Type B pancreatic cell (in vitro differentiated cells): ENCODE measurements around the gene TTLL12. TPM values are rescaled to one million over a fixed set of nuclear protein-coding genes. Genes with fewer than 3 reads are reported as not detected.

ENCODE experiments used
- DNase-seq: peaks from one replicate; pipeline ENCODE4 v3.0.0; 2021; ENCODE audit warnings: mixed read lengths; ENCODE audit not compliant: unreplicated experiment; ENCODE audit errors: extremely low spot score
- H3K27ac Mint-ChIP-seq: 2 replicates; pipeline ENCODE4 v1.8.0; 2021; ENCODE audit warnings: mild to moderate bottlenecking, mixed read lengths
- H3K27me3 Mint-ChIP-seq: 2 replicates; pipeline ENCODE4 v1.8.0; 2021; ENCODE audit warnings: mixed read lengths
- H3K36me3 Mint-ChIP-seq: 2 replicates; pipeline ENCODE4 v1.8.0; 2021; ENCODE audit warnings: mixed read lengths
- H3K4me1 Mint-ChIP-seq: one replicate; pipeline ENCODE4 v1.8.0; 2021; ENCODE audit warnings: mixed read lengths; ENCODE audit not compliant: unreplicated experiment
- H3K4me3 Mint-ChIP-seq: 2 replicates; pipeline ENCODE4 v1.8.0; 2021; ENCODE audit warnings: mild to moderate bottlenecking, mixed read lengths
- H3K9me3 Mint-ChIP-seq: 2 replicates; pipeline ENCODE4 v1.8.0; 2021; ENCODE audit warnings: mixed read lengths
- total RNA-seq: library from RNA; stranded (reverse); gene quantifications from 2 replicates; pipeline ENCODE4 v1.2.1, GENCODE V29; 2021; ENCODE audit warnings: low replicate concordance
- TF ChIP-seq, protein P1 (sequence below): fragments of 200-600 bp; sonication (generic); conservative IDR thresholded peaks from 2 replicates; pipeline ENCODE4 v1.5.0; 2021; ENCODE audit warnings: antibody characterized with exemption, mild to moderate bottlenecking

Gene TTLL12
- total RNA-seq, 1 donor from 2014 or later, result 57.3 TPM

DNA sequence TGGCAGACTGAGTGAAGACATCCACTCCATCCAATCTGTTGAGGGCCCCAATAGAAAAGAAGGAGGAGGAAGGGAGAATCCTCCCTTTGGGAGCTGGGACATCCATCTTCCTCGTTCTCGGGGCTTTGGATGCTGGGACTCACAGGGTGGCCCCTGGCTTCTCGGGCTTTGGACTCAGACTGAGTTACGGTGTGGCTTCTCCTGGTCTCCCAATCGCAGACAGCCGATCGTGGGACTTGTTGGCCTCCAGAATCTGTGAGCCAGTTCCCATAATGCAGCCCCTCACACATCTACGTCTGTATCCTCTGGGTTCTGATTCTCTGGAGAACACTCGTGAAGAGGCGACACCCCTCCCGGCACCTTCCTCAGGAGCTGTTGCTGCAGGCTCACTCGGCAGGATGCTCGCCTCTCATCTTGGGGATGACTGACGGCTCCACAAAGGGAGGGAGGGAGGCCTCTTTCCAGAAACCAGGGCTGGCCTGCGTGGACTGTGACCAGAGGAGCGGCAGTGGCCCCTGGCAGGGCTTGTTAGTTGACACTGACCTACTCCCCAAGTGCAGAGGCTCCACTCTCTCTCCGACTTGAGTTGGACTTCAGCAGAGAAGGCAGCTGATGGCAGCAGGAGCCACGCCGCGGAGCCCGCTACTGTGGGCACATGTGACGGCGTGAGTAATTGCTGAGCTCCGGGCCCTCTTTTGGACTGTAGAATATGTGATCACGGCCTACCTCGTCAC lies 14.7 kb upstream of the TTLL12 start:
- Mint-ChIP-seq H3K4me3 (no peak overlapping the region), H3K27ac (no peak overlapping the region), H3K4me1 (peaks cover 4% of the 10 kb centered on the region), H3K36me3 (no peaks in the 10 kb centered on the region), H3K9me3 (no peaks in the 10 kb centered on the region), H3K27me3 (no peaks in the 10 kb centered on the region)
- TF ChIP-seq, protein P1, sequence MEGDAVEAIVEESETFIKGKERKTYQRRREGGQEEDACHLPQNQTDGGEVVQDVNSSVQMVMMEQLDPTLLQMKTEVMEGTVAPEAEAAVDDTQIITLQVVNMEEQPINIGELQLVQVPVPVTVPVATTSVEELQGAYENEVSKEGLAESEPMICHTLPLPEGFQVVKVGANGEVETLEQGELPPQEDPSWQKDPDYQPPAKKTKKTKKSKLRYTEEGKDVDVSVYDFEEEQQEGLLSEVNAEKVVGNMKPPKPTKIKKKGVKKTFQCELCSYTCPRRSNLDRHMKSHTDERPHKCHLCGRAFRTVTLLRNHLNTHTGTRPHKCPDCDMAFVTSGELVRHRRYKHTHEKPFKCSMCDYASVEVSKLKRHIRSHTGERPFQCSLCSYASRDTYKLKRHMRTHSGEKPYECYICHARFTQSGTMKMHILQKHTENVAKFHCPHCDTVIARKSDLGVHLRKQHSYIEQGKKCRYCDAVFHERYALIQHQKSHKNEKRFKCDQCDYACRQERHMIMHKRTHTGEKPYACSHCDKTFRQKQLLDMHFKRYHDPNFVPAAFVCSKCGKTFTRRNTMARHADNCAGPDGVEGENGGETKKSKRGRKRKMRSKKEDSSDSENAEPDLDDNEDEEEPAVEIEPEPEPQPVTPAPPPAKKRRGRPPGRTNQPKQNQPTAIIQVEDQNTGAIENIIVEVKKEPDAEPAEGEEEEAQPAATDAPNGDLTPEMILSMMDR, result no peak
- no peak for DNase-seq

DNA sequence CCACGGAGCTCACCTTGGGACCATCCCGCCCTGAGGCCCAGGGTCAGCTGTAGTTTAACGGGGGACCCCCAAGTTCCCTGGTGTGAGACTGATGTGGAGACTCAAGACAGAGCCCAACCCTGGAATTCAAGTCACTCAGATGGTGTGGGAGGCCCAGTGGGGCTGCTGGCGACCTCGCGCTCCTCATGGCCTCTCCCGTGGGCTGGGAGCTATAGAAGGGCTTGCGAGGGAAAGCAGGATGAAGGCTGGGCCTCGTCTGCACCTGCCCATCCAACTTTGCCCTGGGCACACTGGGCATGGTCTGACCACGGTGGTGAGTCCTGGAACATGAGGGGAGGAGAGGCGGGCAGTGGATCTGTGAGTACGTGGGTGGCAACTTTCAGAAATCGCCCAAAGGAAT lies 13.6 kb upstream of the TTLL12 start:
- TF ChIP-seq, protein P1, result no peak
- no peak overlapping the region for H3K4me3 Mint-ChIP-seq
- no peak overlapping the region for H3K27ac Mint-ChIP-seq

DNA sequence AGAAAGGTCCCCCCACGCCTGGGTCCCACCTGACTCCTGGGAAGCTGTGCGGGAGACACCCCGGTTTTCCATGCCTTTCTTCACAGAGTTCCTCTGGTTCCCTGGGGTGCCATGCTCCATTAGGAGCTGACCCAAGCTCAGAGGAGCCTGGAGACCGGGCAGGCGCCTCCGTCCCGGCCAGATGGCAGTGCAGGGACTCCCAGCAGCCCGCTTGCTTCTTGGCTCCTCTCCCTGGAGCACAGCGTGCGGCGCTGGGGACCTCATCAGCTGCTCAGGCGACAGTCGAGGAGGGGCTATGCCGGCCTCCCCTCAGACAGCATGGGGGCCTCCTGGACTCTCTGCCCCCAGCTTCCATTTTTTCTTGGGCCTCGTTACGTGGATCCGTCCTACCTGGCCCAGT lies 13.1 kb upstream of the TTLL12 start:
- H3K9me3 Mint-ChIP-seq, result no peaks in the 10 kb centered on the region
- TF ChIP-seq, protein P1, result no peak
- H3K27ac Mint-ChIP-seq, result no peak overlapping the region
- H3K36me3 Mint-ChIP-seq, result no peaks in the 10 kb centered on the region
- H3K4me1 Mint-ChIP-seq, result peaks cover 4% of the 10 kb centered on the region
- no peak overlapping the region for H3K4me3 Mint-ChIP-seq
- no peaks in the 10 kb centered on the region for H3K27me3 Mint-ChIP-seq
- DNase-seq, result no peak

More for the DNA sequence above, 13.6 kb upstream of the TTLL12 start:
- Mint-ChIP-seq H3K9me3 (no peaks in the 10 kb centered on the region), H3K36me3 (no peaks in the 10 kb centered on the region), H3K27me3 (no peaks in the 10 kb centered on the region), H3K4me1 (peaks cover 4% of the 10 kb centered on the region)
- DNase-seq, result no peak

DNA sequence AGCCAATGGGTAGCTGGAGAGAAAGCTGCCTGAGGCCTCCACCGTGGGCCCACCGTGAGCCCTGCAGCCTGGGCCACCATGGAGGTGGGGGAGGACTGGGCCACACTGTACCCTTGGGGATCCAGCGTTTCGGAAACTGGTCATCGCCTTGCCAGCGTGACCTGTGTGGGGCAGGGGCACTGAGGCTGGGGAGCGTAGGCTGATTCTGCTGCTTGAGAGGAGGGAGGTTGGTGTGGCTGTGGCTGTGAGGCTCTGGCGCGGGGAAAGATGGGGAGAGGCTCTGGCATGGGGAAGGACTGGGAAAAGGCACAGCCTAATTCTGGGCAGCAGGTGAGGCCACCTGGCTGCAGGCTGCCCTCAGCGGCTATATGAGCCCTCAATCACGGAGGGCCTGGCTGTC lies 12.6 kb upstream of the TTLL12 start:
- H3K27ac Mint-ChIP-seq, result no peak overlapping the region

DNA sequence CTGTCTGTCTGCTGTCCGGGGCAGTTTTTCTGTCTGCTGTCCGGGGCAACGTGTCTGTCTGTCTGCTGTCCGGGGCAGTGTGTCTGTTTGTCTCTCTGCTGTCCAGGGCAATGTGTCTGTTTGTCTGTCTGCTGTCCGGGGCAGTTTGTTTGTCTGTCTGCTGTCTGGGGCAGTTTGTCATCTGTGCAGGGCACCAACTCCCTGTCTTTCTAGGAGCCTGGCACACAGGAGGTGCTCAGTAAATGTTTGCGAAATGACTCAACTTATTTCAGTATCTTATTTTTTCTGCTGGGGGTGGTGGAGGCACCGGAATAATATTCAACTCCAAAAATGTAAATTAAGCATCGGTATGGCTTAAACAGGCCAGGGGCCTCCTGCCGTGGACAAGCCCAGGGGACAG lies 12.0 kb upstream of the TTLL12 start:
- DNase-seq, result no peak
- no peak overlapping the region for H3K27ac Mint-ChIP-seq
- H3K36me3 Mint-ChIP-seq, result no peaks in the 10 kb centered on the region
- peaks cover 4% of the 10 kb centered on the region for H3K4me1 Mint-ChIP-seq
- no peaks in the 10 kb centered on the region for H3K27me3 Mint-ChIP-seq
- no peak overlapping the region for H3K4me3 Mint-ChIP-seq
- H3K9me3 Mint-ChIP-seq, result no peaks in the 10 kb centered on the region
- TF ChIP-seq, protein P1, result no peak

More for the DNA sequence above, 12.6 kb upstream of the TTLL12 start:
- no peaks in the 10 kb centered on the region for H3K36me3 Mint-ChIP-seq
- H3K4me1 Mint-ChIP-seq, result peaks cover 4% of the 10 kb centered on the region
- TF ChIP-seq, protein P1, result no peak
- no peak for DNase-seq
- H3K4me3 Mint-ChIP-seq, result no peak overlapping the region
- H3K27me3 Mint-ChIP-seq, result no peaks in the 10 kb centered on the region
- no peaks in the 10 kb centered on the region for H3K9me3 Mint-ChIP-seq
